RPMI7951 (cell line): ENCODE data around the gene C17orf113. TPM values are rescaled to one million over a fixed set of nuclear protein-coding genes. Genes with fewer than 3 reads are reported as not detected.
"Not testable (repeated sequence)": the region's sequence is repeated elsewhere in the genome, so short reads cannot be mapped to it uniquely, and the experiment has no call there.

Source experiments
- DNase-seq: peaks from one replicate; pipeline ENCODE4 v3.0.0-alpha.2; 2012; ENCODE audit warnings: low read depth
- total RNA-seq: library from RNA; depleted of rRNA; stranded (reverse); fragments of >200 nt; shearing (Covaris generic); gene quantifications from 2 replicates; pipeline ENCODE4 v1.2.3, GENCODE V29; 2014

The C17orf113 gene
- total RNA-seq, 1 experiment from 2014 or later = 0.24 TPM

DNA sequence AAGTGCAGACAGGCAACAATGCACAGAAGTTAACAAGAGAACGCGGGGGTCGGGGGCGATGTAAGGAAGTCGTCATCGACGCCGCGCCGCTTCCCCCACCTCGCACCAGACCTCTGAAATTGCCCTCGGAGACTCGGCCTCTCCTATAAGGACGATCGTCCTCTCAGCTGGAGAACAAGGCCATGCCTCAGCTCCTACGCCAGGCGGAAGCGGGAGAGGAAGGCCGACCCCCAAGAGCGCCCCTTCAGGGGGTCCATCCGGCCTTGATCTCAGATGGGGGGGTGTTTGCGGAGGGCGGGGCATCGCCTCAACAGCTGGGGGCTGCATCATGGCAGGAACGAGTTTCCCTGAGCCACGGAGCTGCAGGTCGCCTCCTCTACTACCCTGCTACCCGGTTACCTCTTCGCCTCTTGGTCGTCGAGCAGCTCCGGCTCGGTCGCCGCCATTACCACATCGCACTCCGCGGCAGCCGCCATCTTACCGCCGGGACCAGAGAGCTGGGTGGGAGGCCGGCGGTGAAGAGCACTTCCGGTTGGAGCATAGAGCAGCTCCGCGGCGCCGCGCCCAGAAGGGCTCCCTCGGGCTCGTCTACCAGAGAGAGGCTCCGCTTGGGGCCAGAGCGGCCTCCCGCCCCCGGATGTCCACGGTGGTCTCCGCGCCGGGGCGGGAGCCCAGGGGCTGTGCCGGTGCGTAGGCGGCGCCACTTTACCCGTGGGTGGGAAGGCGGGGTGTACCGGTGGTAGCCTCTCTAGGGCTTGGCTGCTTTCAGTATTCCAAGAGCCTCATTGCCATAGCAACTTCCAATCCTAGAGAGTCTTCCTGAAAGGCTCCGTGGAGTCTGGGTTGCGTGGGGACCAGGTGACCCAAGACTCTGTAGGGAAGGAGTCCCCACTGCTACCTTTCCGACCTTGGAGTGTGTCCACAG is 33.2 kb downstream of the C17orf113 start, which contains the start of gene DNAJC7:
Gene DNAJC7, minus strand, starts transcription at position 499 of the 925 bp plus-strand sequence. Its CDS starts 23 bp downstream, at position 476.
- DNase-seq = peak; percentile 88

DNA sequence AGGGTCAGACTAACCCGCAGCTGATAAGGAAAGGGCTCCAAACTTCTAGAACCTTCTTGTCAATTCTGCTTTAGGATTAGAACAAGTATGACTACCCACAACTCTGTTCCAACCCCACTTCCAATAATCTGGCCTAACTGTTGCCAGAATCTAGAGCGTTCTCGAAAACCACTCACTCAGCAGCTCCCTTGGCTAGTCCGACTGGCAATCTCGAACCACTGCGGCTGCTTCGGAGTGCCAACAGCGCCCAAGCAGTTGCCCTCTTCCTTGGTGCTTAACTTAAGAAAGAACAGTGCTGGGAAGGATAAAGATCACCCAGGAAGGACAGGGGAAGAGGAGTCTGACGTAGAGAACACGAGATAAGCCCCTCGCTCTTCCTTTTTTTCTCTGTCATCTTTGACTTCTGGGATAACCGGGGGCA is 34.0 kb downstream of the C17orf113 start:
- DNase-seq = peak; percentile 4

DNA sequence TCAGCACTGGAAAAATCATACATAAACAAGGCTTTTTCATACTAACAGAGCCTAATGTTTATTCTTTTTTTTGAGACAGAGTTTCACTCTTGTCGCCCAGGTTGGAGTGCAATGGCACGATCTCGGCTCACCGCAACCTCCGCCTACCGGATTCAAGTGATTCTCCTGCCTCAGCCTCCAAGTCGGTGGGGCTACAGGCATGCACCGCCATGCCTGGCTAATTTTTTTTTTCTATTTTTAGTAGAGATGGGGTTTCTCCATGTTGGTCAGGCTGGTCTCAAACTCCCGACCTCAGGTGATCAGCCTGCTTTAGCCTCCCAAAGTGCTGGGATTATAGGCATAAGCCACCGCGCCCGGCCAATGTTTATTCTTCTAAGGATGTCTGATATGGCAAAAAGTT is 36.7 kb downstream of the C17orf113 start:
- not testable (repeated sequence) for DNase-seq

DNA sequence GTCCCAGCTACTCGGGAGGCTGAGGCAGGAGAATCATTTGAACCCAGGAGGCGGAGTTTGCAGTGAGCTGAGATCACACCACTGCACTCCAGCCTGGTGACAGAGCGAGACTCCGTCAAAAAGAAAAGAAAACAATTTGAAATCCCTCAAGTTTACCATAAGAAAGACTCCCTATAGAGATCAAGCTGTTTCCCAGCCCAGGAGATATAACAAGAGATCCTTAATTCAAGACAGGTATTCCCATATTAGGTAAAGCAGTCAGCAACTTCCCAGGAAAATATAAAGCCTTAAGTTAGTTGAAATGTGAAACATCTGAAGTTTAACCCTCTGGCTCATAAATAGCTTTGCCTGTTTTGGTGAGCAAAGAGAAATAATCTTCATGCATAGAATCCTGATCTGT is 38.0 kb downstream of the C17orf113 start:
- DNase-seq = not testable (repeated sequence)

DNA sequence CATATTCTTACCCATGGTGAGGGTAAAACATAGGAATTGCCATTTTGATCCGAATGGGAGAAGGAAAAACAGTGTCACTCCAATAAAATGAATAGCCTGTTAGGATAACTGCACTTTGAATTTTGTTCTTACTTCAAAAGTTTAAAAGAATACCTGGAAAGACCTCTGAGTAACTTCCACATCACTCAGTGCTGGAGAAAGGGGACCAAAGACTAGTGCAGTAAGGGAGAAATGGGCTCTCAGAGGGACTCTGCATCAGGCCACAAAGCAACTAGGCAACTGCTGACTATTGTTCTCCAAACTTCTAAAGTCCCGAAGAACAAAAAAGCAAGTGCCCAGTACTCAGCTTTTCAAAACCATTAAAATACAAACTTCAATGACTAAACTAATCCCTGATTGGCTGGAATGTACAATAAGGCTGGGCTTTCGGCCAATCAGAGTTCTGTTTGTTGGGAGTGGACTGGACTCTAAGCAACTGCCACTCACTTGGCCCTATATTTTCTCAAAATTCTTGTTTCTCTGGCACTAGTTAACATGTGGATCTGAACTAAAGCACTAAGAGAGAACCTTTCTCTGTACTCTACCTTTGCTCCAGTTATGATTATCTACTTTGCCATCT is 39.4 kb downstream of the C17orf113 start:
- peak; percentile 46 for DNase-seq

DNA sequence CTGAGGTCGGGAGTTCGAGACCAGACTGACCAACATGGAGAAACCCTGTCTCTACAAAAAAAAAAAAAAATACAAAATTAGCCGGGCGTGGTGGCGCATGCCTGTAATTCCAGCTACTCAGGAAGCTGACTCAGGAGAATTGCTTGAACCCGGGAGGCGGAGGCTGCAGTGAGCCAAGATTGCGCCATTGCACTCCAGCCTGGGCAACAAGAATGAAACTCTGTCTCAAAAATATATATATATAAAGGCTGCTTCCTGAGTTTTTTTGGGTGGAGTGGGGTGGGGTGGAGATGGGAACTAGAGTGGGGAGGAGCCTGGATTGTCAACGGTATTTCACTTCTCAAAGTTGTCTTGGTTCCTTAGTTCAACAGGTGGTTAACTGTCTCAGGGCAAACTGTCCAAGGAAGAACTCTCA is 40.1 kb downstream of the C17orf113 start:
- peak; percentile 23 for DNase-seq

DNA sequence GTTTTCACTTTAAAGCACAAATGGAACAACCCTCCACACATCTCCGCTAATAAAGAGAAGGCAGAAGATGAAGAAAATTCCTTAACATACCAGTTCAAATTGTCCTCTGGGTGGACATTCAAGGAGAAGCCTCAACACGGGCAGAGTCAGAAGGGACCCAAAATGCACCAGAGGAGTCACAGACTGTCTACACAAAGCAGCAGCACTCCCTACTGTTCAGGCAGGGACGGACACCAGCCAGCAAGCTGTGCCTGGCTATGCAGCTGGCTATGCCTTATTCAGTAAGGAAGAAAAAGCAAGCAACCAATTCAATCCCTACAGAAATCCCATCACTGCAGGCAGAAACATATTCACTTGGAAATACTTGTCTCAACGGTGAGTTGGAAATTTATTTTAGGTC is 41.2 kb downstream of the C17orf113 start:
- no peak for DNase-seq

DNA sequence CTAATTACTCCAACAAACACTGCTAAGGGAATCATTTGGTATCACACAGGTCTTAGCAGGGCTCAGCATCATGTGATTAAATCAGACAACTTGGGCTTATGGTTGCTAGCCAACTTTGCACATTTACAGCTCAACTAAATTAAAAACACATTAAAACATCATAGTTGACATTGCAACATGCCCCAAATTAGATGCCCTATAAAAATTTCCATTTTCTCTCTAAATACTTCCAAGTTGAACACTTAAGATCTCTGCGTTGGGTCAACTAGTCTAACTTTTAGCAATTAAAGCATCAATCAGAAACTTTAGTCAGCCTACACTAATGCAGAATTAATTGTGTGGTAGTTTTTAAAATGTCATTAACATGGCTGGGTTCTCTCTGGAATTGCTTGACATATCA is 45.2 kb downstream of the C17orf113 start:
- DNase-seq = no peak

DNA sequence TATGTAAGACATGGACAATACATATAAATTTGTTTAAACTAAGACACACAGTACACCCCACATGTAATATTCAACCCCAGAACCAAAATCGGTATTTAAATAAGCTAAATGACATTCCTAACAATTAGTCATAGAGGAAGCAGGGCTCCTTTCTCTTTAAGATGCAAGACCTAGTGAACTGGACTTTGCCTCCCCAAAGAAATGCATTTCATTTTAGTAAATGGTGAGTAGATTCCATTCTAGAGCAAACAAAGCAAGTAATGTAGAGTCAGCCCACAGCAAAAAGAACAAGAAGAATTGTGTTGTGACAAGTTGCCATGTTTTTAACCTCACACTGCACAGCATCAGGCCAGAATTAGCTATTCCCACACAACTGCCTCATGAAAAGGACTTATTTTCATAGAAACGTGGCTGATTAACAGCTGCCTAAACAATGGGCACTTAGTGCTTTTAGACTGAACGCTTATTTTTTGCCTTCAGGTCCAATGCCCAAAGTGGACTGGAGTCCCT is 47.6 kb downstream of the C17orf113 start:
- DNase-seq = peak; percentile 29

DNA sequence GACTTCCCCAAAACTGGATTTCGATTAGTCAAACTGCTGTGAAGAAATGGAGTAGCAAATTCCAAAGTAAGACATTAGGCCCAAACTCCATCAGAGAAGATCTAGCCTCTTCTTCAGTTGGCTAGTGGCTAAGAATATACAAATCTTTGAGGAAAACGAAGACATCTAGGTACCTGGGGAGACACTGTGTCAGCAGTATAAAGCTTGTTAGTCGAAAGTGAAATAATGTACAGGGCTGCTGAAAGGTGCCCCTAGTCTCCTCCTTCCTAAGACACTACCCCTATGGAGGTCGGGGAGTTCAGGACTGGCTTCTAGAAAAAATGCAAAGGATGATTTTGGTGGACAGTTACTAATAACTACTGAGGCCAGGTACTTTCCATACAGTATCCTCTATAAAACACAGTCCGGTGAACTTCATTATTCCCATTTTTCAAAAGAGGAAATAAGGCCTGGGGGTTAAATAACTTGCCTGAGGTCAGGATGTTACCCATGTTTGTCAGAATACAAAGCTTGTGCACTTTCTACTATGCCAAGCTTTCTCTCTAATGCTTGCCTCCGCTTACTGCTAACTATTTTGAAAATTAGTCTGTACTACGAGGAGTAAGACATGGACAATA is 48.1 kb downstream of the C17orf113 start:
- DNase-seq = no peak

DNA sequence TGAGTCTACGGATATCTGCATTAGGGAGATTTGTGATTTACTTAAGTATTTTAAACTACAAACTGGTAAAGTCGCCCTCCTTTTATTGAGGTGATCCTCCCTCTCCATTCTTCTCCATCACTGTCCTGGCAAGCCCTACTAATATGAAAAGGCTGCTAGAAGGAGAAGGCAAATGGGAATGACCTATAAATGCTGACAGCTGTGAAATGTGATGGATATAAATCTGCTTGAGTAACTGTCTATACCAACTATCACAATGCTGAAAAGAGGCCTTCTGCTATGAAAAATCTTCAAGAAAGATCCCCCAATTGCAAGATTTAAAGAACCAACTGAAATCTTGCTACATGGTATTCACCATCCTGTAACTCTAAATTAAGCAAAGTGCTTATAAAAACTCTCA is 48.7 kb downstream of the C17orf113 start:
- DNase-seq = no peak

DNA sequence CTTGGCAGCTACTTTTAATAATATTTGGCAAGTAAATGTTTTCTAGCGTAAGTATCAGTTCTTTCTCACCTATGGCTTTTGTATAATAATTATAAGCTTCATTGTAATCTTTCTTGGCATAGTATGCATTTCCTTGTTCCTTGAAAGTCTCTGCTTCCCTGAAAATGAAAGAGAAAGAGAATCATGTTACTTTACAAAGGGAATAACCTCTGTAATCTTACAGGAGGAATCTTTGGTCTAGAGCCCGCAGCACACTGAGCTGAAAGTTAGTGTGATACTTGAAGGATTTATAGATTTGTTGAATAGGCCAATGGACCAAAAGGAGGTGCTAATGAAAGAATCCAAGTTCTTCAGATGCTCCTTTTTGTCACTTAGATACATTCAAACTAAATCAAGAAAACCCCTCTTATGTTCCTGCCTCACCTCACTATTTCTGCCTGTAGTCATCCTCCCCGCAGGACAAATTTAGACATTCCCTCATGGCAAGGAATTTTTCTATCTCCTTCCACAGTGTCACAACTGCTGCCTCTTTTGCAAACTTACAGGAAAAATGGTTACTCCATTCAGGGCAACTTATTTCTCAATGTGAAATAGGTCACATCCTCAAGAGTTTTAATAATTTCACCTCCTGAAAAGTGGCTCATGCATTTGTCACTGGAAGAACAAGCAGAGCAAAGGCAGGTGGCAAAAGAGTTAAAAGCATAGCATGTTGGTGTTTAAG is 49.8 kb downstream of the C17orf113 start:
- no peak for DNase-seq

DNA sequence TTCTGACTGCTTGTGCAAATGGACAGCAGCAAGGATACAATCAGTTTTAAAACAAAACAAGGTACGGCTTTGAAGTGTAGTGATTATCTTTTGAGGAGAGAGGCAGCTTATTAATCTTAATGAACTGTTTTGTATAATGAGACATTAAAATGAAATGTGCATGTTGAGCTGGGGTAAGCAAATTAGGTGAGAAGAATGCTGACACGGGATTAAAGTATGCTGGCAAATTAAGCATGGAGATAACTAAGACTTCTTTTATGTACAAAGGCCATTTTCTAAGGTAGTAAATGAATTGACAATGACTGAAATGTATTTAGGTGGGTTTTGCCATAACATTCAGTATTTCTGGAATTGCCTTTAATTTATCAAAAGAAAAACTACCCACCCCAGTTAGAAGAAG is 51.9 kb downstream of the C17orf113 start:
- no peak for DNase-seq

DNA sequence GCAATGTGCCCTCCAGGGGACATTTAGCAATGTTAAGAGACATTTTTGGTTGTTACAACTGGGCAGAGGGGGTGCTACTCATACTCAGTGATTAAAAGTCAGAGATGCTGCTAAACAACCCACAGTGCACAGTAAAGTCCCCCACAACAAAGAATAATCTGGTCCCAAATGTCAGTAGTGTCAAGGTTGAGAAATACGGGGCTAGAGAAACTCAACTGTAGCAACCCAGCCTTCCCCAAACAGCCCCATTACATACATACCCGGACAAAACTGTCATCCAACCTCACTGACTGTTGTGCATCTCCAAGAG is 53.6 kb downstream of the C17orf113 start:
- DNase-seq = no peak

DNA sequence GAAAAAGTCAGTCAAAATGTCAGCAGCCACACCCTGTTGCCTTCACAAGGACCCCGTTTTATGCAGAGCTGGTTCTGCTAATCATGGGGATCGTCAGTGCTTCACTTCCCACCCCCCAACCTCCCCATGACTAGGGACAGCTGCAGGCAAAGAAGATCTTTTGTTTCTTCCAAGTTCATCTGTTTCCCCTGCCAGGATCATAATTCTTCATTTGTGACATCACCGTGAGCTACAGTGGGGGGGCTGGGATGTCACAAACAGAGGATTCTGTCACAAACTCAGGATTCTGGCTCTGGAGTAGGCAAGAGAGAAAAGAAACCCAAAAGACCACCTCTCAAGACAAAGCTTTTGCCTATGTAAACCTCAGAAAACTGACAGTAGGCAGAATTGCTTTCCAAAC is 57.8 kb downstream of the C17orf113 start:
- DNase-seq = peak; percentile 26

DNA sequence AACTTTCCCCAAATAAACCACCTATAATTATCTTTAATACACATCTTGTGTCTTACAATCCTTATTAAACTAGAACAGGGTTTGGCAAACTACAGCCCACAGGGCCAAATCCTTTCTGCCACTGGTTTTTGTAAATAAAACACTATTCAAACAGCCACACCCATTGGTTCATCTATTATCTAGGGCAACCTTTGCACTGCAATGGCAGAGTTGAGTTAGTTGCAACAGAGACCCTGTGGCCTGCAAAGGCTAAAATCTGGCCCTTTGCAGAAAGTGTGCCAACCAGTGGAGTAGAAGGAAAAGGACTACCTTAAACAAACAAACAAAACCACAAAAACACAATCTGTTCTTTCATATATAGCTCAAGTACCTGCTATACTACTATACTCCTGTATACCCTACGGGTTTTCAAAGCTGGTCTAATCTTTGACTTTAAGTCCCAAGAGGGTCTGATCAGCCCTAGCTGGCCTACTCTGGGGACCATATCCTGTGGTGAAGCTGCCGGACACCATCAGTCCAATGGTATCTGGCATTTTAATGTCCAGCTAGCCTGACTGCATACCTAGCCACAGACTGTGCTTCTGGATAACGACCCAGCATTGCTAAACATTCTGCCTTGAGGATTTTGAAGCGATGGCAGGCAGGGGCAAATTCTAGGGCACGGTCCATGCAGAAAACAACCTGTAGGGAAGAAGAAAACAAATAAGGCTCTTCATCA is 60.5 kb downstream of the C17orf113 start:
- no peak for DNase-seq

DNA sequence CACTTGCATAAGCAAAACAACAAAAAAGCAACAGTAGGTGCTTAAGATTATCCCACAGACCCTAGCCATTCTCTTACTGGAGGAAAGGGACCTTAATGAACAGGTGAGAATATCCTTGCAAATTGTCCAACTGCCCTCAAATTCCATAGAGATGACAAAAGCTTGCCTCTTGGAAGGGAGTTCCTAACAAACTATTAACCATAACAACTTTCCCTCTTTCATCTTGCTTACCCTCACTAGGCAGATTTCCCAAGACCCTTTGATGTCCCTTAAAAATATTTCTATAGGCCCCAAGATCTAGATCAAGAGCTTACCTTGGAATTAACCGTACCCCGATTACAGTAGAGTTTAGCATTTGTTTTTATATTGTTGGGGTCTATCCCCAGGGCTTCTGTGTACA is 62.0 kb downstream of the C17orf113 start:
- DNase-seq = no peak
